Right hindlimb (tissue), 1 donor: ENCODE results near the gene CXCL17.
A peak's percentile ranks its signal among the peaks of the same experiment; 100 is the strongest.
"Not testable (repeated sequence)": the region's sequence is repeated elsewhere in the genome, so short reads cannot be mapped to it uniquely, and the experiment has no call there.

Experiments used
- DNase-seq: peaks from one replicate; pipeline ENCODE4 v3.0.0-alpha.2; 2018

Gene CXCL17, protein sequence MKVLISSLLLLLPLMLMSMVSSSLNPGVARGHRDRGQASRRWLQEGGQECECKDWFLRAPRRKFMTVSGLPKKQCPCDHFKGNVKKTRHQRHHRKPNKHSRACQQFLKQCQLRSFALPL

DNA sequence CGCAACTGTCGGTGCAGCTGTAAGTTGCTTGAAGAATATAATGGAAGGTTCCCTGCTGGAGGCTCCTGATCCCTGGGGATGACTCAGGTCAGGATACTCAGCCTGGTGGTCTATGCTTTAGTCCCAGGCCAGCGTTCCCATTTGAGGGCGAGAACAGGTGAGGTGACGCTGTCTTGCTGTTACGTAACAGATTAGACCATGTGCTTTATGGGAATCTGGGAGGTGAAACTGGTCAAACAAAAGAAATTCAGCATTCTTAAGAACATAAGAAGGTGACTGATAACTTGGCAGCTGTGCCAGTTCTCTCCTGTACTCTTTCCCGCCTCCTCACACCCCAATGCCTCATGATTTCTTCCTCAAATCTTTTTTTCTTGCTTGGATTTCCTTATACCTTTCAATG is at the start of gene CXCL17:
Gene CXCL17 (minus strand): TSS at position 114 of the 400 bp plus-strand sequence. CDS start 114 bp downstream, outside the sequence.
- no peak for DNase-seq

DNA sequence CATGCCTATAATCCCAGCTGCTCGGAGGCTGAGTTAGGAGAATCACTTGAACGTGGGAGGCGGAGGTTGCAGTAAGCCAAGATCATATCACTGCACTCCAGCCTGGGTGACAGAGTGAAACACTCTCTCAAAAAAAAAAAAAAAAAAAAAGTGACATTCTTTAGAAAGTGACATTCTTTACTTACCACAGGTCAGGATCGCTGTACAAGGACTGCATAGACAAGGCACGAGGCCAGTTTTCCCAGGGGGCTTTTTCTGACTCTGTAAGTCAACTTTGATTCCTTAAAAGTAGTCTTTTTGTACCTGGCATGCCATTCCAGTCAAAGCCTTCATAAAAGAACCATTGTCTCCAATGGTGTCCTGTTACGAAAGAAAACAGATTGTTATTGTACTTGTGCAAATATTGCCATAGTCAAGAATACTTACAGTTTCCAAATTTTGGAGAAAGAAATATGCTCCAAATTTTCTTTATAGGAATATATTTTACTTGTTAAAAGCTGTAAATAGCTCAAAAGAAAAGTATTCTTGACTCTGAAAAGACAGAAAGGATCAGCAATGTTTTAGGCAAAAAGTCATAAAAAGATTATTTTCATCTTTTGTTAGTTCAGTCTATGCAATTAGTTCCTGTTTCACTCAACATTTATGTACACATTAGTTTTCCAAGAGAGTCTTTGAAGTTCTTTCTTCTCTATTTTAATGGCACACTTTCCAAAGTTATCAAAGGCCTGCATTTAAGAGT is 46.2 kb upstream of the CXCL17 start:
- DNase-seq = no peak

DNA sequence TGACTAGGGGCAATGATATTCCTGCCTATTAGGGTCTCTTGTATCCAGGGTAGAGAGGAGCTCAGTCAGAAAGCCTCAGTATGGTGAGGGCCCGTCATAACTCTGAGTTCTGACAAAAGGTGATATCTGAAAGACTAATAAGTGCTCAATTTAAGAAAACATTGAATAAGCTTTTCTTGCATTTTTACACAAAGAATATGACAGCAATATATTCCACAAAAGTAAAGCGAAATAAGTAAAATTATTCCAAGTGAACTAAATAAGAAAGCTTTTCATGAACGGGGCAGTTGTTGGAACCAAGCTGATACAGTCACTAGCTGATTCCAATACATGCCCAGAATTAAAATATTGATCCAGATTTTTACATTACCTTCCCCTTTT is 45.0 kb upstream of the CXCL17 start:
- DNase-seq = no peak

DNA sequence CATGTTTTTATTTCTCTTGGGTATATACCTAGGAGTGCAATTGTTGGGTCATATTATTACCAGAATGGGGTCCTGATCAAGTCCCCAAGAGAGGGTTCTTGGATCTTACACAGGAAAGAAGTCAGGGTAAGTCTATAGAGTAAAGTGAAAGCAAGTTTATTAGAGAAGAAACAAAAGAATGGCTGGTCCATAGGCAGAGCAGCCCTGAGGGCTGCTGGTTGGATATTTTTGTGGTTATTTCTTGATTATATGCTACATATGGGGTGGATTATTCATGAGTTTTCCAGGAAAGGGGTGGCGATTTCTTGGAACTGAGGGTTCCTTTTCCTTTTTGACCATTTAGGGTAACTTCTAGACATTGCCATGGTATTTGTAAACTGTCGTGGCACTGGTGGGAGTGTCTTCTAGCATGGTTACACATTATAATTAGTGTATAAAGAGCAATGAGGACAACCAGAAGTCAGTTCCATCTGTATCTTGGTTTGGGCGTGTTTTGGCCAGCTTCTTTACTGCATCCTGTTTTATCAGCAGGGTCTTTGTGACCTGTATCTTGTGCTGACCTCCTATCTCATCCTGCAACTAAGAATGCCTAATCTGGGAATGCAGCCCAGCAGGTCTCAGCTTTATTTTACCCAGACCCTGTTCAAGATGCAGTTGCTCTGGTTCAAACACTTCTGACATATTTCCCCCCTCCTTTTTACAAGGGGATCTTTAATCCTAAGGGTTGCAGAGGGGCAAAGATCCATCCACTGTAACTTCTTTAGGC is 44.5 kb upstream of the CXCL17 start:
- peak; percentile 23 for DNase-seq

DNA sequence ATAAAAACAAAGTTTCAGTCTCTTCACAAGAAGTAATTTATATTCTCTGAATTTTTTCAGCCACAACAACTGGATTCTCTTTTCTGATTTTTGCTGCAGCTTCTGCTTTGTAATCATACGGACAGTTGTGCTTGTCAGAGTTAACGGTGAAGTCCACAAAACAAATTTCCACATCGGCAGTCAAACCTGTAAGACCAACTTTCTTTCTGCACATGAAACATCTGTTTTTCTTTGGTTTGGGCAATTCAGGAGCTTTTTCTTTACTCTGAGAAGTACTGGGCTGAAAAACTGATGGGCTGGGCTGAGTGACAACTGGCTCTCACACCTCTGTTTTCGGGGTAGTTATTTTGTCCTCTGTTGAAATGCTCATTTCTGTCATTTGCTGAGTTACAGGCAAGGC is 42.3 kb upstream of the CXCL17 start:
- DNase-seq = not testable (repeated sequence)

DNA sequence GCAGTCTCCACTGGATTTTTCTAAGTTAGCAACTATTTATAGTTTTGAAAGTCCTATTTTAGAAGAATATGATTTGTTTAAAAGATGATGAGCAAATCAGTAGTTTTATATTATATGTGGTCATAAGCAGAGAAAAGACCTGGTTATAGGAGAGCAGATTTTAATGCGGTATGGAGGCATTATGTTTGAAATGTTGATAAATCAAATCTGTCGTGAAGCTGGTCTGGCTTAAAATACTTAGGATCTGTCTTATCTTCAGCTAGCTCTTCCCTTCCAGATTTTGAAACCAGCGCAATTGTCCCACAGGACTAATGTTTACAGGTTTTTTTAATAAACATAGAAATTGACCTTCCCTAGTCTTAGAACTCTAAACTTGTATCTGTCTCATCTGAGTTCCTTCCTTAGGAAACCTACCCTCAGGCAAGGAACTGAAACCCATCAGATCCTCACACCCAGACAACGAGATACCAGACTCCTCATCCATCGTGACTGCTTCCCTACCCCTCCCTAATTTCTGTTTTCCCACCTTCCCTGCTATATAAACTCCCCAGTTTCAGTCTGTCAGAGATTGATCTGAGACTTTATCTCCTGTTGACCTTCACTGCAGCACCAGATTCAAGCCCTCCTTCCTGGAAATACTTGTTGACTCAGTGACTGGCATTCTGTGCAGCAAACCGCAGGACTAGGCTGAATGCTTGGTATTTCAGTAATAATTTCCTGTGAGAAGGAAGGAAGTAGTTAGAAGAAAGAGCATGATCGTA is 37.8 kb upstream of the CXCL17 start:
- no peak for DNase-seq

DNA sequence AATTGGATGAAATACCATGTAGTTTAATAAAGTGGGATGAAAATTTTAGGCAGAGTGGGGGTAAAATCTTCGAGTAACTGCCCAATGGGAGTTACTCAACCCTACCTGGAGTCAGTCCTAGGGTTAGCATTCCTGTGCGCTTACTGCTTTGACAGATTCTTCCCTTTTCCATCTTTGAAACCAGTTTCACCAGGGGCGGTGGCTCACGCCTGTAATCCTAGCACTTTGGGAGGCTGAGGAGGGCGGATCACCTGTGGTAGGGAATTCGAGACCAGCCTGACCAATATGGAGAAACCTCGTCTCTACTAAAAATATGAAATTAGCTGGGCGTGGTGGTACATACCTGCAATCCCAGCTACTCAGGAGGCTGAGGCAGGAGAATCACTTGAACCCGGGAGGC is 37.0 kb upstream of the CXCL17 start:
- no peak for DNase-seq

DNA sequence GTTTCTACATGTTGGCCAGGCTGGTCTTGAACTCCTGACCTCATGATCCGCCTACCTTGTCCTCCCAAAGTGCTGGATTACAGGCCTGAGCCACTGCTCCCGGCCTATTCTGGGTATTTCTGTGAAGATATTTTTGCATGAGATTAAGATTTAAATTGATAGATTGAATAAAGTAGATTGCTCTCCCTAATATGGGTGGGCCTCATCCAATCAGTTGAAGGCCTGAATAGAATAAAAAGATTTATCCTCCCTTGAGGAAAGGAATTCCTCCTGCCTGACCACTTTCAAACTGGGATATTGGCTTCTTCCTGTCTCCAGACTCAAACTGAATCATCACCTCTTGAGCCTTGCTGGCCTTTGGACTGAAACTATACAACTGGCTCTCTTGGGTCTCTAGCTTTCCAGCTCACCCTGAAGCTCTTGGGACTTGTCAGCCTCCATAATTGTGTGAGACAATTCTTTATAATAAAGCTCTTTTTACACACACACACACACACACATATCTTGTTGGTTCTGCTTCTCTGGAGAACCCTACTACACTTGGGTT is 36.1 kb upstream of the CXCL17 start:
- no peak for DNase-seq

DNA sequence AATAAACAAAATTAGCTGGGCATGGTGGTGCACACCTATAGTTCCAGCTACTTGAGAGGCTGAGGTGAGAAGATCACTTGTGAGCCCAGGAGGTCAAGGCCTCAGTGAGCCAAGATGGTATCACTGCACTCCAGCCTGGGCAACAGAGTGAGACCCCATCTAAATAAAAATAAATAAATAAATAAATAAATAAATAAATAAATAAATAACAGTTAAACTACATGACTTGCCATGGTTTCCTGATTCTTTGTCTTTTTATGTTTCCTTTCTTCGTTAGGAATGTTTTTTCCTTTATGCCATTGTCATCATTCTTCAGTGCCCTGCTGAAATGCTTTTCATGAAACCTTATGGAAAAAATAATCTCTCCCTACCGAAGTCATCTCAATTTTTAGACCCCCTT is 35.2 kb upstream of the CXCL17 start:
- no peak for DNase-seq

DNA sequence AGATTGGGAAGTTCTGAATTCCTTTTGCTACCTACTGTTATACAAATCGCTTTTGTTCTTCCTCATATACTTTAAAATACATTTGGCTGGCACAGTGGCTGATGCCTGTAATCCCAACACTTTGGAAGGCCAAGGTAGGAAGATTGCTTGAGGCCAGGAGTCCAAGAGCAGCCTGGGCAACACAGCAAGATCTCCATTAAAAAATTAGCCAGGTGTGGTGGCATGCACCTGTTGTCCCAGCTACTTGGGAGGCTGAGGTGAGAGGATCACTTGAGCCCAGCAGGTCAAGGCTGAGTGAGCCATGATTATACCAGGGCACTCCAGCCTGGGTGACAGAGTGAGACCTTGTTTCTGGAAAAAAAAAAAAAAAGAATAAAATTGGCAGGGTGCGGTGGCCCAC is 34.4 kb upstream of the CXCL17 start:
- no peak for DNase-seq

DNA sequence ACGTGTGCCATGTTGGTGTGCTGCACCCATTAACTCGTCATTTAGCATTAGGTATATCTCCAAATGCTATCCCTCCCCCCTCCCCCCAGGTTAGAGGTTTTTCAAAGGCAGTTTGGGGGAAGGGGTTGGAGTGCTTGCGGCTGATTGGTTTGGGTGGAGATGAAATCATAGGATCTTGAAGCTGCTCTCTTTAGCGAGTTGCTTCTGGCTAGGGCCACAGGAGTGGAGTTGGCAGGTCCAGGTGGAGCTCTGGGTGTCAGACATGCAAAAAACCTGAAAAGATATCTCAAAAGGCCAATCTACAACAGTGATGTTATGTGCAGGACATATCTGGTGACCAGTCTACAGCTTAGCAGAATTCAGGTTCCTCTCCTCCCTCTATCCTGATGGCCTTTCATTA is 32.6 kb upstream of the CXCL17 start:
- no peak for DNase-seq

DNA sequence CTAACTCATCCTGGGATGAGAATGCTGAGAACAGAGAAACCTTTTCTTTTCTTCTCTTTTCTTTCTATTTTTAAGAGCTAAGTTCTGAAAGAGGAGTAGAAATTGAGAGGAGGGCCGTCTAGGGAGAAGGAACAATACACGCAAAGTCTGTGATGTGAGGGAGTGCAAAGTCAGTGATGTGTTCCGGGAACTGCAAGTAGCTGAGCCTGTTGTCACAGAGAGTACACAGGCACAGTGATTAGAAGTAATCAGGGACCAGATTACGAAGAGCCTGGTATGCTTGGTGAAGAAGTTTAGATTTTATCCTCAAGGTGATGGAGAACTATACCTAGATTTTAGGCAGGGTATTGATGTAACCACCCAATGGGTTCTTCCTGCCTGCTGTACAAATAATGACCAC is 32.0 kb upstream of the CXCL17 start:
- no peak for DNase-seq

DNA sequence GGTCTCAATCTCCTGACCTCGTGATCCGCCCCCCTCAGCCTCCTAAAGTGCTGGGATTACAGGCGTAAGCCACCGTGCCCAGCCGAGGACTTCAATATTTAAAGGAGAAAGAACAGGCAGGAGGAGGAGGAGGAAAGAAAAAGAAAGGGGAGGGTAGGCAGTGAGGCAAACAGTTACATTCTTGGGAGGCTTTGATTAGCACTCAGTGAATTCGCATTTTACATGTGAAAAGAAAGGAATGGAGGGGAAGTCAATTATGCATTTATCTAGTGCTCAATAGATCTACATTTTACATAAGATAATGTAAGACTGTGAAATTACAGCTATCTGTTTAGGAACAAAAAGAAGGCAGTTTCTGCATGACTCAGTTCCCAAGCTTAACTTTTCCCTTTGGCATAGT is 30.9 kb upstream of the CXCL17 start:
- DNase-seq = no peak

DNA sequence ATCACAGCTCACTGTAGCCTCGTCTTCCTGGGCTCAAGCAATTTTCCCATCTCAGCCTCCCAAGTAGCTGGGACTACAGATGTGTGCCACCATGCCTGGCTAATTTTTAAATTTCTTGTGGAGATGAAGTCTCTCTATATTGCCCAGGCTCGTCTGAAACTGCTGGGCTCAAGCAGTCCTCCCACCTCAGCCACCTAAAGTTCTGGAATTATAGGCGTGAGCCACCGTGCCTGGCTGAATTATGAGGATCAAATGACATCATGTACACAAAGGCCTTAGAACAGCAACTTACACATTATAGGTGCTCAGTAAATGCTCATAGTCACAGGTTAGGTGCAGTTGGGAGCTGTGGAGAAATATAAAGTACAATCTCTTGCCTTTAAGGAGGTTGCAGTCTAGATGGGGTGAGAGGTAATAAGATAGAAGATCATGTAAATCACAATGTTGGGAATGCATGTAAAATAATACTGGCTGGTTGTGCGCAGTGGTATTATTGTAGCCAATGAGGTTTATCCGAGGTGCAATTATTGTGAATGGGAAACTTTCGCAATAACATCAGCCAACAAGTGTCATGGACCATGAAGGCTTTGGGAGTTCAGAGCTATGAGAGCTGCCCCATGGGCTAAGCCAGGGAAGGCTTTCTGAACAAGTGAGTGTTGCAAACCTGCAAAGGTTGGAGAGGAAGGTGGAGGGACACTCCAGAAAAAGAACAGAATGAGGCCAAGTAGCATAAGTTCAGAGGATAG is 29.8 kb upstream of the CXCL17 start:
- no peak for DNase-seq

DNA sequence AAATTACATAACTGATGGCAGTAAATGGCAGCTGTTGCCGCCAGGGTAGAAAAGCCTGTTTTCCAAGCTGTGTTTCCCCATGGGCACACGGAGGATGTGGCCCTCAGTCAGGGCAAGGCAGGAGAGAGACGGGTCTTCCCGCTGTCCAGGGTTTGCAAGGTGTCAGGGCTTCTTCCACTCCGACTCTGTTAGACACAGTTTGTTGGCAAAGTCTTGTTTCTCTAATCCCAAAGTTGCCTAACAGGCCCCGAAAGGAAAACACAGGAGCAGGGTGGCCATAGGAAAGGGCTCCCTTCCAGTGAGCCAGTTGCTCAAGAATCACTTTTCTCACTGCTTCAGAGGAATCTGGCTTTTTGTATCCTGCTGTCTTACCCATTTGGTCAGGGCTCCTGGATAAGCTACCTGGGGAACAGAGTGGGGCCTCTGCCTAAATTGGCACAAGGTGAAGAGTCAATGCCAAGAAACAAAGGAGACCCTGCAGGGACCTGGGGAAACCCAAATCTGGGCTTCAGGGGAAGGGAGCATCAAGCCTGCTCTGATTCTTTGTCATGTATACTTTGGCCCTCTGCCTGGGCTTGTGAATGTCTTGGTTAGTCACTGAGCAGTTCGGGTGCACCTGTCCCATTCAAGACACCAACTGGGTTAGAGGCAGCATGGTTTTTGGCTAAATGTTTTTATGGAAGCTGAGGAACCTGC is 29.0 kb upstream of the CXCL17 start:
- no peak for DNase-seq

DNA sequence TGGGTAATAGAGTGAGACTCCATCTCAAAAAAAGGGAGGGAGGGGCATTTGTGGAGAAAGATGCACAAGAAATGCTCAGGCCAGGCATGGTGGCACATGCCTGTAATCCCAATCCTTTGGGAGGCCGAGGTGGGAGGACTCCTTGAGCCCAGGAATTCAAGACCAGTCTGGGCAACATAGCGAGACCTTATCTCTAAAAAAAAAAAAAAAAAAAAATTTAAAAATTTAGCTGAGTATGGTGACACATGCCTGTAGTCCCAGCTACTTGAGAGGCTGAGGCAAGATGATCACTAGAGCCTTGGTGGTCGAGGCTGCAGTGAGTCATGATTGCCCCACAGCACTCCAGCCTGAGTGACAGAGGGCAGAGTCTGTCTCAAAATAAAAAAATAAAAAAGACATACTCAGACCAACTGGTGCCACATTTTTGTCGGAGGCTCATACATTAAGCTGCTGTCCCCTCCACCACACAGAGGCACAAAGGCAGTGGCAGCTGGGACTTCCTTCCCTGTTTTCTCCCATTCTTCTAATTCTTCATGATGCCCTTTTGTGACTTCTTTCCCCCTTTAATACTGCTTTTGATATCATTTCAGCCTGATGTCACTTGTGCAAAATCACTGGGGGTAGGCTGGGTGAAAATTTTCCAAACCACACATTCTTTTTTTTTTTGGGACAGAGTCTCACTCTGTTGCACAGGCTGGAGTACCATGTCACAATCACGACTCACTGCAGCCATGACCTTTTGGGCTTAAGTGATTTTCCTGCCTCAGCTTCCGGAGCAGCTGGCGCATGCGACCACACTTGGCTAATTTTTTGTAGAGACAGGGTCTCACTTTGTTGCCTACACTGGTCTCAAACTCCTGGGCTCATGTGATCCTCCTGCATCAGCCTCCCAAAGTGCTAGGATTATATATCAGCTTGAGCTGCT is 26.8 kb upstream of the CXCL17 start:
- no peak for DNase-seq

DNA sequence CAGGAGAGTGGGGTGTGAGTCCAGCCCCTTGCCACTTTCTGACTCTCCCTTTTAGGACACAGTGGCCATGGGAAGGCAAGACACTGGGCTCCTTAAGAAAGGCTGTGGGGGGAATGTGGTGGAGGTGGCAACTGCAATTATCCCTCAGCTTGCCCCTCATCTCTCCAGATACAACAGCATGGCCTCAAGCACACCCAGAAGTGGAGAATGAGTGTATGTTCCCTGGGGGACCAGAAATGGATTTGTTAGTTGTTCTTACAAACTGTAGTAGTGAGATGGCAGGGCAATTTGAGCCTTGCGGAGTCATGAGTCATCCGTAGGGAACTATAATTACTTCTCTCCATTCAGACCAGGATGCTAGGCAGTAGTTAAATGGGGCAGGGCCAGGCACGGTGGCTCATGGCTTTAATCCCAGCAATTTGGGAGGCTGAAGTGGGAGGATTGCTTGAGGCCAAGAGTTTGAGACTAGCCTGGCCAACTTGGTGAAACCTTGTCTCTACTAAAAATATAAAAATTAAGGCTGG is 25.6 kb upstream of the CXCL17 start:
- no peak for DNase-seq

DNA sequence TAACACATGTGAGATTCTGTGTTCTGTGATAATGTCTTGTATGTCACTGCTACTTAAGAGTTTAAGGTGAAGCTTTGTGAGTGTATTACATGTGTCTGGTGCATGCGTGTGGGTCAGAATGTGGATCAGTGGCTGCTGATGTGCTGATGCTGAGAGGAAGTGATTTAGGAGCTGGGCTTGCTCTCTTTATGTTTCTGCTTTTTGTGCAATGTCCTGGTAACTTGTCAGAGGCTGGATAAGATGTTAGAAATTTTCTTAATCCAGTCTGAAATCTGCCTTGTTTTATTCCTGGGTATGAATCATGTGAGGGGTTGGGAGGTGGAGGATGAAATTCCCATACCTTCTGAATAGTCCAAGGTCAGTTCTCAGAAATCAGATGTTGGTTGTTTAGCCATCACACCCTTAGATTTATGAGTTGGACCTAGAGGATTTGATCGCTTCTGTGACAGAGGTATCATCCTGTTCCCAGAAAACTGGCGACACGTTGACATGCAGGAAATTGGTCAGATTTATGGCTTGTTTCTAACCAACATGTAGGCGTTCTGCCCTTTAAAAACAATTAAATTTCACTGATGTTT is 24.5 kb upstream of the CXCL17 start:
- DNase-seq = no peak

DNA sequence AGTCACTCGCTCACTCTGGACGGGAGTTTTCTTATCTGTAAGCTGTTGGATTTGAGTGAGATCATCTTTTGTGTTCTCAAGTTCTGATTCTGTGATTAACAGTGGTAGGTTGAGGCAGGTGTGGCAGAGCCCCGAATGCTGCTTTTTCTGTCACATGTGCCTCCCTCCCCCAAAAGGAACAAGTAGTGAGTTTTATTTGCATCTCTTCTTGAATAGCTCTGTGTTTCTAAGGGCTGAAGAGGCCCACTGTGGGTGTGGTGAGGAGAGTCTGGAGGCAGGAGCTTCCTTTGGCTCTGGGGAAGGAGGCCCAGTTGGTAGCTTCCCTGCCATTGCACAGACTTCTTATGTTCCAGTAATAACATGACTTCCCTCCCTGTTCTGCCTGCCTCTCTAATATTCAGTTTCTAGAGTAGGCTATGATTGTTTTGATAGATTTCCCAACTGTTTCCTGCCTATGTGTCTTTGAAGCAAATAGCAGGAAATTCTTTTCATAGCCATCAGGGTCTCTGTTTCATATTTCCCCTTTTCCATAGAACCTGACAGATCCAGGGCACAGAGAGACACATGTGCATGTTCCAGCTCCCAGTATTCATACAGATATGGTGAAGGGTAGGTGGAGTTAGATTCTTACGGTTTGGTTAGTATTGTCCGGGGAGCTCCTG is 23.9 kb upstream of the CXCL17 start:
- DNase-seq = no peak
